HG03045 (cell line): ENCODE measurements around the gene GOLGB1.
"Not testable (repeated sequence)": the region's sequence is repeated elsewhere in the genome, so short reads cannot be mapped to it uniquely, and the experiment has no call there.

Source experiments
- ATAC-seq: cut with Tn5 transposase; IDR thresholded peaks from one replicate; pipeline ENCODE4 v1.9.1; 2021; ENCODE audit warnings: mild to moderate bottlenecking, moderate library complexity; ENCODE audit not compliant: unreplicated experiment

The GOLGB1 gene, protein sequence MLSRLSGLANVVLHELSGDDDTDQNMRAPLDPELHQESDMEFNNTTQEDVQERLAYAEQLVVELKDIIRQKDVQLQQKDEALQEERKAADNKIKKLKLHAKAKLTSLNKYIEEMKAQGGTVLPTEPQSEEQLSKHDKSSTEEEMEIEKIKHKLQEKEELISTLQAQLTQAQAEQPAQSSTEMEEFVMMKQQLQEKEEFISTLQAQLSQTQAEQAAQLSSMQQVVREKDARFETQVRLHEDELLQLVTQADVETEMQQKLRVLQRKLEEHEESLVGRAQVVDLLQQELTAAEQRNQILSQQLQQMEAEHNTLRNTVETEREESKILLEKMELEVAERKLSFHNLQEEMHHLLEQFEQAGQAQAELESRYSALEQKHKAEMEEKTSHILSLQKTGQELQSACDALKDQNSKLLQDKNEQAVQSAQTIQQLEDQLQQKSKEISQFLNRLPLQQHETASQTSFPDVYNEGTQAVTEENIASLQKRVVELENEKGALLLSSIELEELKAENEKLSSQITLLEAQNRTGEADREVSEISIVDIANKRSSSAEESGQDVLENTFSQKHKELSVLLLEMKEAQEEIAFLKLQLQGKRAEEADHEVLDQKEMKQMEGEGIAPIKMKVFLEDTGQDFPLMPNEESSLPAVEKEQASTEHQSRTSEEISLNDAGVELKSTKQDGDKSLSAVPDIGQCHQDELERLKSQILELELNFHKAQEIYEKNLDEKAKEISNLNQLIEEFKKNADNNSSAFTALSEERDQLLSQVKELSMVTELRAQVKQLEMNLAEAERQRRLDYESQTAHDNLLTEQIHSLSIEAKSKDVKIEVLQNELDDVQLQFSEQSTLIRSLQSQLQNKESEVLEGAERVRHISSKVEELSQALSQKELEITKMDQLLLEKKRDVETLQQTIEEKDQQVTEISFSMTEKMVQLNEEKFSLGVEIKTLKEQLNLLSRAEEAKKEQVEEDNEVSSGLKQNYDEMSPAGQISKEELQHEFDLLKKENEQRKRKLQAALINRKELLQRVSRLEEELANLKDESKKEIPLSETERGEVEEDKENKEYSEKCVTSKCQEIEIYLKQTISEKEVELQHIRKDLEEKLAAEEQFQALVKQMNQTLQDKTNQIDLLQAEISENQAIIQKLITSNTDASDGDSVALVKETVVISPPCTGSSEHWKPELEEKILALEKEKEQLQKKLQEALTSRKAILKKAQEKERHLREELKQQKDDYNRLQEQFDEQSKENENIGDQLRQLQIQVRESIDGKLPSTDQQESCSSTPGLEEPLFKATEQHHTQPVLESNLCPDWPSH (N-terminal part only)

DNA sequence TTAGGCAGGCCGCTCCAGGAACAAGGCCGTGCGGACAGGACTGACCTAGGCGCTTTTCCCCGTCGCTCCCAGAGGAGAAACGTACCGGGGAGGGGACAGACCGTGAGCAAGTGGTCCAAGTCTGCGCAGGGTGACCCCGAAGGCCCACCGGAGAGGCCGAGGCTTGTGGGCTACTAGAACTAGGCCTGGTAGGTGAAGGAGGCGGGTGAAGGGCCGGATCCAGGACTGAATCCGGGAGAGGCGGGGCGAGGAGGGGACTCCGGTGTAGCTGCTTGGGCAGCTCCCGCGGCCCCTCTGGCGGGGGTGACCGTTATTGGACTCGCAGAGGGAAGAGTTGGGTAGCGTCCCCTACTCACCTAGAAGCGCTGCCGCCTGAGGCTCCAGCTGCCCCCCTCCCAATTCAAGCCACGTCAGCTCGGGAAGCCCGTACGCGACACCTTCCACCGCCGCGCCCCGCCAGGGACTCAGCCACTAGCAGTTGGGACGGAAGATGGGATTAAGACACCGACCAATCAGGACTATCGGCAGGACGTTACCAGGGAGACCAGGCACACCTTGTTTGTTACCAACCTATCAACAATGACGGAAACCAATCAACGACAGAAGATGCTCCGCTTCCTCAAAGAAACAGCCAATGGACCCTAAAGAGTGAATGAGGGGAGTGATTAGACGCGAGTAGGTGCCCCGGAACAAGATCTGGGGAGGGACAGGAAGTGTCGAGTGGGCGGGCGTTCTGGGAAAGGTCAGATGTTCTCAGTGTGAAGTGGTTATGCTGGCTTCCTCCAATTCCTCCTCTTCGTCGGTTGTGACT is at the start of gene GOLGB1:
Gene GOLGB1 (minus strand): TSS at position 466 of the 811 bp plus-strand sequence. CDS start 18,770 bp downstream, outside the sequence.
- ATAC-seq, result peak; percentile 97

DNA sequence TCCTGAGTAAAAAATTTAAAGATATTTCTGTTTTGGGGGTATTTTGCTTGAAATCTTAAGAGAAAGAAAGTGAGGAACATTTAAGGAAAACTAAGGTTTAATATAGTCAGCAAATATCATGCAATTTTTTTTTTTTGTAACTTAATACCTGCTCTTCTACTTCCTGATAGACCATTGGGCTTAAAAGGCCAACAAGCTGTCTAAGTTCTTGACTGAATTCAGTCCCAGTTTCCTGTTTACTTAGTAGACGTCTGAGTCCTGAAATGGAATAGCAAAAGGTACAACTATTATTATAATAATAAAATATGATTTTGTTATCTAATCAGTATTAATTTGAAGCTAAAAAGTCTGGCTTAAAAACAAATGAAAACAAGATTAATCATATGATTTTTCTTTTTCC is 47.4 kb upstream of the GOLGB1 start:
- ATAC-seq, result no peak

- no peak for ATAC-seq
Observed at GRCh38 chr3:121794264-121794983, 44.9 kb upstream of the GOLGB1 start.

DNA sequence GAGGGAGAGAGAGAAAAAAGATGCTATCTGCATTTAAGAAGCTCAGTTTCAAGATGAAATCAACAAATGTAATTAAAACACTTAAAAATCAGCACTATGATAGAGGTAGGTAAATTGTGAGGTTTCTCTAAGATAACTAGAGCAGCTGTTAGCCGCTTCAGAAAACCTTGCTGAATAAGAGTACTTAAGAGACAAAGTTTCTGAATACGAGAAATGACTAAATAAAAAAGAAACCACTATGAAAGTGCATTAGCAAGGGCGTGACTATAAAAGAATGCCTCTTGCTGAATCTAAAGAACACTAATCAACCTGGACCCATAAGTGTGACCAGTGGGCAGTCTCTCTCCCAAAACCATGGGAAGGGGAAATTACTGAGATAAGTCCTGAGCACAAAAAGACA is 43.5 kb upstream of the GOLGB1 start:
- ATAC-seq, result no peak

- no peak for ATAC-seq
Observed at GRCh38 chr3:121786485-121786884, 36.9 kb upstream of the GOLGB1 start.

- ATAC-seq, result not testable (repeated sequence)
Observed at GRCh38 chr3:121782784-121783183, 33.2 kb upstream of the GOLGB1 start.

DNA sequence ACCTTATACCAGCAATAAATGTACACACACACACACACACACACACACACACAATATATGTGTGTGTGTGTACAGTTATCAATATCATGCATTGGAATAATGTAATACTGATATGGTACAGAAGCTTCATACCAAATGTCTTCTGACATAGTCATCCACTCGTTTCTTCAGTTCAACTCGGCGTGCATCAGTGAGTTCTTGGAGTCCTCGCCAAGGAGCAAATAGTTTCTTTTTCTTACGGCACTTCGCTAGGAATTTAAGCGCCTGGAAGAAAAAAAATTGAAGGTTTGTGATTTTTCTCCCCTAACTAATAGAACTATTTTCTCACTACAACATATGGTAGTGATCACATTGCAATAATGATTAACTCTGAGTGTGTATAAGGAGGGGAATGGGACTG is 32.1 kb upstream of the GOLGB1 start:
- ATAC-seq, result no peak

DNA sequence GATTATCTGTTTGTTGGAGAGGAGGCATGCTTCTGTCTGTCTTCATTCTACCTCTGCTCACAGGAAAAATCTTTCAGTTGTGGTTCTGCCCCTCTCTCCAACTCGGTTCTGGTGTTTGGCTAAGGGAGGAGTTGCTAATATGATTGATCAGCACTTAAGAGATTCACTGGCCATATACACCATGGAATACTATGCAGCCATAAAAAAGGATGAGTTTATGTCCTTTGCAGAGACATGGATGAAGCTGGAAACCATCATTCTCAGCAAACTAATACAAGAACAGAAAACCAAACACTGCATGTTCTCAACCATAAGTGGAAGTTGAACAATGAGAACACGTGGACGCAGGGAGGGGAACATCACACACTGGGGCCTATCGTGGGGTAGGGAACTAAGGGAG is 25.6 kb upstream of the GOLGB1 start:
- ATAC-seq, result not testable (repeated sequence)

DNA sequence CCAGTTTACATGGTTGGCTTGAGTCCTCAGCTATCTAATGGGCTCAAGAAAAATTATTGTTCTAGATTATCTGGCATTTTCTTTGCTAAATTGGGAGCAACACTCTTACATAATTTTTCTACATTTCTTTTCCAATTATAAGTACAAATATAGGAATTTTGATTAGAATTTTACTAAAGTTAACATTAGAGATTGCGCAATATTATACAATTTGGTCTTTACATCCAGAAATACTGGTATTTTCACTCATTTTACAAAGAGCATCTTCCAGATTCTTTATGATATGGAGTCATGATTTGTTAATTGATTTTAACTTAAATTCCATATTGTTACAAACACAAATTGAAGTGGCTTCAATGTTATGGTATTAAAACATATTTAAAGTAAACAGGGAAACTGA is 19.7 kb upstream of the GOLGB1 start:
- no peak for ATAC-seq

- ATAC-seq, result no peak
Observed at GRCh38 chr3:121768452-121768851, 18.9 kb upstream of the GOLGB1 start.

DNA sequence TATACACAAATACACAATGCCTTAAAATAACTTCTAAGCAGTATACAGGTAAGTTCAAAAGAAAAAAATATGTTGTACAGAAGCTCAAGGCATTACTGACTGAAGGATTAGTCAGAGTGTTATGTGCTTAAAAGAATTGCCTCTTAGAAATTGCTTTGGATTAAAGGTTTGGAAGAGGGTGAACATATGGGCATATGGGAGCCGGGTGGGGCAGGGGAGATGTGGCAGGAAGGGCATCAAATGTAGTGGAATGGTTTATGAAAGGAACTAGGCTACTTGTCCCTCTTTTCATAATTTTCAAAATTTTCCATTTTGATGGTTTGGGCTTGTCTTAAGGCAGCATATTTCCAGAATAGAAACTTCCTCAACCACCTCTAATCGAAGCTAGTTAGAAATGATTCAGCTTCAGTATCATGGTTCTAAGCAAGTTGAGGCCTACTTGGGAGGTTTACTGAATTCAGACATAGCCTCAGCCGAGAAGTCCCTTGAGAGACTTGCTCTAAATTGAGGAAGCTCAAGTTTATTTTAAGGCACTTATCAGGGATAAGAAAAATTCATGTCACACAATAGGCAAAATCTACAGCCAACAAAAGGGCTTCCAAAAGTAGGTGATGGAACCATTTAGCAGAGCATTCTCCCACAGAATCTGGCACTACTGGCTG is 10.1 kb upstream of the GOLGB1 start:
- no peak for ATAC-seq

GRCh38 chr3:121758727-121759450 is 9.3 kb upstream of the GOLGB1 start:
- no peak for ATAC-seq

DNA sequence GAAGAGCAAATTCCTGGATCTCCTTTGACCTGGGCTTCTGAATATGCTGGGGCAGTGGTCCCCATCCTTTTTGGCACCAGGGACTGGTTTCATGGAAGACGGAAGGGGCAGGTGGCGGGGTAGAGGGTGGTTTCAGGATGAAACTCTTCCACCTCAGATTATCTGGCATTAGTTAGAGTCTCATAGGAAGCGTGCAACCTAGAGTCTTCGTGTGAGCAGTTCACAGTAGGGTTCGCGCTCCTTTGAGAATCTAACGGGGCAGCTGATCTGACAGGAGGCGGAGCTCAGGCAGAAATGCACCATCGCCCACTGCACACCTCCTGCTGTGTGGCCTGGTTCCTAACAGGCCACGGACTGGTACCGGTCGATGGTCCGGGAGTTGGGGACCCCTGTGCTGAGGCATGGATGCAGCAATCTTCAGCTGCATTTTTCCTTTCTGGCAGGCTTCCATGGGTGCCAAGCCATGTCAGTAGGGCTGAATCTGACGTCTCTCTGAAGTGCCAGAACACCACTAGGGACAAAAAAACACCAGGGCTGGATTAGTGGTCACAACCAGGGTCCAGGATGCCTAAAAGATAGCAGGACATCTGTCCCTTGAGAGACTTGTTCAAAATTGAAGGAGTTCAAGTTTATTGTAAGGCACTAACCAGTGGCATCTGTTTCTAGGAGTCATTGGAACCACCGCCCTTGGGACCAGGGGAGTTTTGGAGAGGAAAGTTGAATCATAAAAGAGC is 8.4 kb upstream of the GOLGB1 start:
- no peak for ATAC-seq

DNA sequence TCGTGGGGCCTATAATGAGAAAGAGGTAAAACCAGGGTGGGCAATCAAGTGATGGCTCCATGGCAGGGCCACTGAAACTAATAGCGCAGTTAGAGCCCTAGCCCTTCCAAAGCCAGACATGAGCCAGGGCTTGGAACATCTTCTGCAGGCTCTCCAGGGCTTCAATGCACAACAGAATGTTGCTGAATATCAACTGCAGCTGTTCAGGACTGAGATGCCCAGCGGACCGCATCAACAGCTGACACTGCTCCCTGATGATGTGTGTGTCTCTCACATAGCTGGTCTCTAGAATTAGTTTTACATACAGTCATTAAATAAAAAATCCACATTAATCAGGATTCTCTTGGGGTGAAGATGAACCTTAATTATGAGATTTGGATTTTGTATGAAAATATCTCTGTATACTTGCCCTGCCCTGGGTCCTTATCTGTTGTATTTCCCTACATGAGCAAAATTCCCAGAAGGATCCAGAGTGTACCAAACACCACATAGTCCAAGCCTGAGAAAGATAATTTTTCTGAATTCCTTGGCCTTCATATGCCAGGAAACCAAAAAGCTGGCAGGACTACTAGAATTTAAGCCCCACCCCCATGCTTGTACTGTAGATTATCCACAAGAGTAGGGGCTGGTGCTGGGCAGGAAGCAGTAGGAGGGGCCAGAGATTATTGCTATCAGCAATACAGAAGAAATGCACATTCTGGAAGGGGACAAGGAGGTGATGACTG is 7.7 kb upstream of the GOLGB1 start:
- no peak for ATAC-seq

GRCh38 chr3:121752772-121753171 is 3.2 kb upstream of the GOLGB1 start:
- ATAC-seq, result no peak

GRCh38 chr3:121752261-121752660 is 2.7 kb upstream of the GOLGB1 start:
- no peak for ATAC-seq

DNA sequence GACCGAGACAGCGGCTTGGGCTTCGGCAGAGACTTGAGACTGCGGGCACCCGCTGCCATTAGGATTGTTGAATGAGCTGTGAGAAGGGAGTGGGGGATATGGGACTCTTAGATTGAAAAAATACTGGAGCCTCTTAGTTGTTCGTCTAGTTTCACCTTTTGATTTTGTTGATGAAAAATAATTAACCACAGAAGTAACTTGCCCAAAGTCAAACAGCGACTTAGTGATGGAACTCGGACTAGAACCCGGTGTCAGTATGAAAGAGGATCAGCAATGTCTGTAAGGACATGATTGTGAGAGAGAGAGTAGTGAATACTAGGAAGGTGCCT is 510 bp upstream of the GOLGB1 start:
- no peak for ATAC-seq
